ENCODE data around the gene TENM3.

TENM3 gene

GRCh38 chr4:182533964-182534363 lies 290.8 kb downstream of the TENM3 start:
- no peak for TF ChIP-seq GATA2 (IDR thresholded peaks at IDR 0.05; ENCODE audit: low read depth, low read length)
- TF ChIP-seq GATA3 (IDR thresholded peaks at IDR 0.05; ENCODE audit: low read depth, low read length) = no peak

GRCh38 chr4:182536221-182536811 lies 293.1 kb downstream of the TENM3 start:
- no peak for TF ChIP-seq GATA3 (IDR thresholded peaks at IDR 0.05; ENCODE audit: low read depth, low read length)
- no peak for TF ChIP-seq GATA2 (IDR thresholded peaks at IDR 0.05; ENCODE audit: low read depth, low read length)

GRCh38 chr4:182537031-182537795 lies 294.0 kb downstream of the TENM3 start:
- TF ChIP-seq GATA3 (IDR thresholded peaks at IDR 0.05; ENCODE audit: low read depth, low read length) (no peak), GATA2 (IDR thresholded peaks at IDR 0.05; ENCODE audit: low read depth, low read length) (no peak)

- TF ChIP-seq GATA3 (IDR thresholded peaks at IDR 0.05; ENCODE audit: low read depth, low read length) = no peak
- TF ChIP-seq GATA2 (IDR thresholded peaks at IDR 0.05; ENCODE audit: low read depth, low read length) = no peak
Observed at GRCh38 chr4:182538031-182538430, 294.8 kb downstream of the TENM3 start.

GRCh38 chr4:182540496-182540895 lies 297.3 kb downstream of the TENM3 start:
- no peak for TF ChIP-seq GATA3 (IDR thresholded peaks at IDR 0.05; ENCODE audit: low read depth, low read length)
- TF ChIP-seq GATA2 (IDR thresholded peaks at IDR 0.05; ENCODE audit: low read depth, low read length) = no peak

- no peak for TF ChIP-seq GATA3 (IDR thresholded peaks at IDR 0.05; ENCODE audit: low read depth, low read length)
- TF ChIP-seq GATA2 (IDR thresholded peaks at IDR 0.05; ENCODE audit: low read depth, low read length) = no peak
Observed at GRCh38 chr4:182547435-182547834, 304.2 kb downstream of the TENM3 start.

GRCh38 chr4:182548156-182548555 lies 305.0 kb downstream of the TENM3 start:
- no peak for TF ChIP-seq GATA3 (IDR thresholded peaks at IDR 0.05; ENCODE audit: low read depth, low read length)
- no peak for TF ChIP-seq GATA2 (IDR thresholded peaks at IDR 0.05; ENCODE audit: low read depth, low read length)

- TF ChIP-seq GATA2 (IDR thresholded peaks at IDR 0.05; ENCODE audit: low read depth, low read length) = no peak
- TF ChIP-seq GATA3 (IDR thresholded peaks at IDR 0.05; ENCODE audit: low read depth, low read length) = no peak
Observed at GRCh38 chr4:182549356-182549755, 306.2 kb downstream of the TENM3 start.

- no peak for TF ChIP-seq GATA2 (IDR thresholded peaks at IDR 0.05; ENCODE audit: low read depth, low read length)
- no peak for TF ChIP-seq GATA3 (IDR thresholded peaks at IDR 0.05; ENCODE audit: low read depth, low read length)
Observed at GRCh38 chr4:182552948-182553347, 309.7 kb downstream of the TENM3 start.

GRCh38 chr4:182553653-182554052 lies 310.5 kb downstream of the TENM3 start:
- TF ChIP-seq GATA3 (IDR thresholded peaks at IDR 0.05; ENCODE audit: low read depth, low read length) = no peak
- no peak for TF ChIP-seq GATA2 (IDR thresholded peaks at IDR 0.05; ENCODE audit: low read depth, low read length)

- TF ChIP-seq GATA2 (IDR thresholded peaks at IDR 0.05; ENCODE audit: low read depth, low read length) = no peak
- TF ChIP-seq GATA3 (IDR thresholded peaks at IDR 0.05; ENCODE audit: low read depth, low read length) = no peak
Observed at GRCh38 chr4:182554736-182555135, 311.5 kb downstream of the TENM3 start.

GRCh38 chr4:182555997-182556418 lies 312.8 kb downstream of the TENM3 start:
- TF ChIP-seq GATA2 (IDR thresholded peaks at IDR 0.05; ENCODE audit: low read depth, low read length) = no peak
- no peak for TF ChIP-seq GATA3 (IDR thresholded peaks at IDR 0.05; ENCODE audit: low read depth, low read length)

- TF ChIP-seq GATA3 (IDR thresholded peaks at IDR 0.05; ENCODE audit: low read depth, low read length) = no peak
- TF ChIP-seq GATA2 (IDR thresholded peaks at IDR 0.05; ENCODE audit: low read depth, low read length) = no peak
Observed at GRCh38 chr4:182556580-182556979, 313.4 kb downstream of the TENM3 start.

GRCh38 chr4:182560358-182560757 lies 317.2 kb downstream of the TENM3 start:
- TF ChIP-seq GATA2 (IDR thresholded peaks at IDR 0.05; ENCODE audit: low read depth, low read length) (no peak), GATA3 (IDR thresholded peaks at IDR 0.05; ENCODE audit: low read depth, low read length) (no peak)

- TF ChIP-seq GATA3 (IDR thresholded peaks at IDR 0.05; ENCODE audit: low read depth, low read length) = no peak
- TF ChIP-seq GATA2 (IDR thresholded peaks at IDR 0.05; ENCODE audit: low read depth, low read length) = no peak
Observed at GRCh38 chr4:182562350-182562749, 319.1 kb downstream of the TENM3 start.

Measured in SH-SY5Y (cell line).